ENCODE results near the gene CFAP46. TPM values are rescaled to one million over a fixed set of nuclear protein-coding genes. Genes with fewer than 3 reads are reported as not detected.

CFAP46 gene
- total and polyA plus RNA-seq, 9 donors: 0.50 to 22.4 (median 1.6) TPM; not detected in 1

DNA sequence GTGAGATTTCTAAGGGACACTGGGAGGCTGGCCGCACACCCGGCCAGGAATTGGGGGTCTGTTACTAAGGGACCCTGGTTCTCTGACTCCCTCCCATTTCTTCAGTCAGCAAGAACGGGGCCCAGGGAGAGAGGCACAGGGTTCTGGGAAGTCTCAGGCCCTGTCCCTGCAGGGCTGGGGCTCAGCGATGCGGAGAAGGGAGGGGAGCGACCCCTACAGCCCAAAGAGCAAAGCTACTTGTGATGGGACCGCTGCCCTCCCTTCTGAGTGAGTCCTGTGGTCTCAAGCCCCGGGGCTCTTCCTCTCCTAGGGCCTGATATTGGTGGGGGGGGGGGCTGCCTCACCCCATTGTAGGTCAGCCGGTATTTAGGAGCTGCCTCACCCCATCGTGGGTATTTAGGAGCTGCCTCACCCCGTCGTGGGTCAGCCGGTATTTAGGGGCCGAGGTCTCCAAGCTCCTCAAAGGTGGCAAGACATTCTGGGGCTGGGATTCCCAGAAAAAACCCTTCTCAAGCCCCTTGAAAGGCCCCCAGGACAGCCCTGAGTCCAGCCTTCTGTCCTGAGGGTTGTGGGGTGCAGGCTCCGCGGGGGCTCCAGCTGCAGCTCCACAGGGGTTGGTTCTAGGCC is 139.6 kb downstream of the CFAP46 start:
- intact Hi-C loops (cut with DNase I): no loop called here
- DNase-seq: no peak
- TF ChIP-seq, protein P1, sequence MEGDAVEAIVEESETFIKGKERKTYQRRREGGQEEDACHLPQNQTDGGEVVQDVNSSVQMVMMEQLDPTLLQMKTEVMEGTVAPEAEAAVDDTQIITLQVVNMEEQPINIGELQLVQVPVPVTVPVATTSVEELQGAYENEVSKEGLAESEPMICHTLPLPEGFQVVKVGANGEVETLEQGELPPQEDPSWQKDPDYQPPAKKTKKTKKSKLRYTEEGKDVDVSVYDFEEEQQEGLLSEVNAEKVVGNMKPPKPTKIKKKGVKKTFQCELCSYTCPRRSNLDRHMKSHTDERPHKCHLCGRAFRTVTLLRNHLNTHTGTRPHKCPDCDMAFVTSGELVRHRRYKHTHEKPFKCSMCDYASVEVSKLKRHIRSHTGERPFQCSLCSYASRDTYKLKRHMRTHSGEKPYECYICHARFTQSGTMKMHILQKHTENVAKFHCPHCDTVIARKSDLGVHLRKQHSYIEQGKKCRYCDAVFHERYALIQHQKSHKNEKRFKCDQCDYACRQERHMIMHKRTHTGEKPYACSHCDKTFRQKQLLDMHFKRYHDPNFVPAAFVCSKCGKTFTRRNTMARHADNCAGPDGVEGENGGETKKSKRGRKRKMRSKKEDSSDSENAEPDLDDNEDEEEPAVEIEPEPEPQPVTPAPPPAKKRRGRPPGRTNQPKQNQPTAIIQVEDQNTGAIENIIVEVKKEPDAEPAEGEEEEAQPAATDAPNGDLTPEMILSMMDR (IDR thresholded peaks at IDR 0.05): no peak
- TF ChIP-seq EP300 (IDR thresholded peaks at IDR 0.05) (no peak), POLR2A (IDR thresholded peaks at IDR 0.05) (no peak)
- H3K4me1 ChIP-seq (ENCODE audit: insufficient read depth): no peaks in the 10 kb centered on the region
- no peaks in the 10 kb centered on the region for H3K9me3 ChIP-seq
- H3K27ac ChIP-seq: no peak overlapping the region
- 80 to 81% (median 80%) methylated on average over 16 of the region's 16 CpGs for WGBS, 3 donors
- H3K36me3 ChIP-seq: no peaks in the 10 kb centered on the region
- no peak overlapping the region for H3K4me3 ChIP-seq
- H3K27me3 ChIP-seq: no peaks in the 10 kb centered on the region

DNA sequence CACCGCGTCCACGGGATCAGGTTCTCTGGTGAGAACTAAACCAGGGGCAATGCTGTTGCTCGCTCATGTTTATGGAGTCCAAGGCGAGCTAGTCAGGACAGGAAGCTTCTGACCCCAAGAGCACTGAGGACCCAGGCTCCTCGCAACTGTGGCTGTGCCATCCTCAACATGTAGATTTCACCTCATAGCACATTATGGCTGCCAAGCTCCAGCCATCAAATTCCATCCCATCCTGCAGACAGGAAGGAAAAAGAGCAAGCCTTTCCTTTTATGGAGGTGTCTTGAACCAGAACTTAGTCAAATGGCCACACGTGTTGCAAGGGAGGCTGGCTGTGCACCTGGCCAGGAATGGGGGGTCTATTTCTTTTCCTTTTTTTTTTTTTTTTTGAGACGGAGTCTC is 140.3 kb downstream of the CFAP46 start:
- H3K36me3 ChIP-seq: no peaks in the 10 kb centered on the region
- TF ChIP-seq, protein P1 (IDR thresholded peaks at IDR 0.05): no peak
- TF ChIP-seq POLR2A (IDR thresholded peaks at IDR 0.05): no peak
- no peak for TF ChIP-seq EP300 (IDR thresholded peaks at IDR 0.05)
- intact Hi-C loops (cut with DNase I): no loop called here
- H3K4me3 ChIP-seq: no peak overlapping the region
- DNase-seq: no peak
- no peaks in the 10 kb centered on the region for H3K27me3 ChIP-seq
- WGBS, 3 donors: 82 to 92% (median 82%) methylated on average over 8 of the region's 8 CpGs
- no peaks in the 10 kb centered on the region for H3K4me1 ChIP-seq (ENCODE audit: insufficient read depth)
- no peak overlapping the region for H3K27ac ChIP-seq
- H3K9me3 ChIP-seq: no peaks in the 10 kb centered on the region

DNA sequence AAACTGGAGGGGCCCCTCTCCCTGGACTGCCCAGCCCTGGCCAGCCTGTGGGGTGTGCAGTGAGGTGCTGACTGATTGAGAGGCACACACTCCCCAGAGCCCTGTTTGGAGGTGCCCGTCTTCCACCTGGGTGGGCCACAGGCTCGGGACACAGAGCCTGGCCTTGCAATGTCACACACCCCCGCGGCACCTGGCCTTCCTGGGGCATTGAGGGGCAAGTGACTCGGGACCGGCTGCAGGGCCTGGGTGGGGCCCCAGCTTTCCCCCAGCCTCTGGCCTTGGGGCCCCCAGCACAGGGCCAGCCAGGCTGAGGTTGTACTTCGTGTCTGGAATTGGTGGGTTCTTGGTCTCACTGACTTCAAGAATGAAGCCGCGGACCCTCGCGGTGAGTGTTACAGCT is 142.5 kb downstream of the CFAP46 start:
- no peaks in the 10 kb centered on the region for H3K4me1 ChIP-seq (ENCODE audit: insufficient read depth)
- no peak overlapping the region for H3K4me3 ChIP-seq
- no peaks in the 10 kb centered on the region for H3K36me3 ChIP-seq
- H3K27me3 ChIP-seq: no peaks in the 10 kb centered on the region
- 76 to 85% (median 76%) methylated on average over 5 to 11 of the region's 11 CpGs for WGBS, 3 donors
- H3K27ac ChIP-seq: no peak overlapping the region
- intact Hi-C loops (cut with DNase I): no loop called here
- H3K9me3 ChIP-seq: no peaks in the 10 kb centered on the region
- TF ChIP-seq, protein P1 (IDR thresholded peaks at IDR 0.05): no peak
- TF ChIP-seq POLR2A (IDR thresholded peaks at IDR 0.05): no peak
- TF ChIP-seq EP300 (IDR thresholded peaks at IDR 0.05): no peak
- no peak for DNase-seq

GRCh38 chr10:132798876-132799275 is 143.5 kb downstream of the CFAP46 start:
- Histone ChIP-seq H3K4me1 (ENCODE audit: insufficient read depth) (no peaks in the 10 kb centered on the region), H3K9me3 (no peaks in the 10 kb centered on the region), H3K36me3 (no peaks in the 10 kb centered on the region), H3K4me3 (no peak overlapping the region), H3K27ac (no peak overlapping the region), H3K27me3 (no peaks in the 10 kb centered on the region)
- intact Hi-C loops (cut with DNase I): no loop called here
- WGBS, 3 donors: 90 to 92% (median 92%) methylated on average over 15 of the region's 15 CpGs
- DNase-seq: no peak
- TF ChIP-seq, protein P1 (IDR thresholded peaks at IDR 0.05): no peak
- no peak for TF ChIP-seq EP300 (IDR thresholded peaks at IDR 0.05)
- TF ChIP-seq POLR2A (IDR thresholded peaks at IDR 0.05): no peak

All from ovary (tissue), 9 donors.